ENCODE measurements around the gene TNFRSF14. TPM values are rescaled to one million over a fixed set of nuclear protein-coding genes. Genes with fewer than 3 reads are reported as not detected.

TNFRSF14 gene
- total and polyA plus RNA-seq, 2 experiments from 2014 or later = not detected

DNA sequence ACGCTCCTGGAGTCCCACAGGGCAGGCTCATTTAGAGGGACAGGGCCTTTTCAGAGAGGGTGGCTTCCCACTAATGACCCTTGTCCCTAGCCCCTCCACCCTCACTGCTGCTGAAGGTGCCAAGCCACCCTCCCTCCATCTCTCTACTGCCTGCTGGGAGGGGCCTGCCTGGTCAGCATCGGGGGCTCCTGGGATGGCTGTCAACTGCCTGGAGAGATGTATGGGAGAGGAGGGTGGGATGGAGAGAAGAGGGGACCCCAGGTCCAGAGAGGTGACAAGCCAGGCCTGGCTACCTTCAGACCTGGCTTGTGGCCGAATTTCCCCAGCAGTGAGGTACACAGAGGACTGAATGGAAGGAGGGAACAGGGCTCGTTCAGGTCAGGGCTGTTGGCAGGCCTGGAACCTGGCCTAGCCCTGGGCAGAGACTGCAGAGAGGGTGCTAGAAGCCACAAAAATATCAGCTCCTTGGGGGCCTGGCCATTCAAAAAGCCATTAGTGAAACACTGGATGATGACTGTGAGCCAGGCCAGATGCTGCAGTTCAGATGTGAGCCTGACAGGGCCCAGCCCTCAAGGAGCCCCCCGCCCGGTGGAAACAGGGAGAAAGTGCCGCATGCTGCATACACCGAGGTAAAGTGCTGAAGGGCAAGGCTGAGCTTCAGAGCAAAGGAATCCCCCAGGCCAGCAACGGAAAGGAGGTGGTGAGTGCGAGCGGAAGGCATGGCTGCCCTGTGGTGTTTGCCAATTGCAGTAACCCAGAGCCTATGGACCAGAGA, 56.6 kb downstream of the TNFRSF14 start:
- no peaks in the 10 kb centered on the region for H3K27me3 ChIP-seq (ENCODE audit: insufficient read depth)
- no peak overlapping the region for H3K4me3 ChIP-seq
- Mint-ChIP-seq H3K4me3 (no peak overlapping the region), H3K9me3 (peaks cover 31% of the 10 kb centered on the region), H3K36me3 (ENCODE audit: low read depth) (peaks cover 4% of the 10 kb centered on the region; the same call in 1 of the 3 replicates), H3K4me1 (peaks cover 3% of the 10 kb centered on the region; the same call in 2 of the 3 replicates), H3K27ac (no peak overlapping the region), H3K27me3 (ENCODE audit: insufficient read depth, low read depth, poor library complexity) (peaks cover 12% of the 10 kb centered on the region)
- H3K9me2 ChIP-seq (ENCODE audit: insufficient read depth) = no peaks in the 10 kb centered on the region; the same call in 1 of the 2 replicates
- TF ChIP-seq POLR2AphosphoS5 (IDR thresholded peaks at IDR 0.05; ENCODE audit: low read depth) = no peak
- TF ChIP-seq, protein P1, sequence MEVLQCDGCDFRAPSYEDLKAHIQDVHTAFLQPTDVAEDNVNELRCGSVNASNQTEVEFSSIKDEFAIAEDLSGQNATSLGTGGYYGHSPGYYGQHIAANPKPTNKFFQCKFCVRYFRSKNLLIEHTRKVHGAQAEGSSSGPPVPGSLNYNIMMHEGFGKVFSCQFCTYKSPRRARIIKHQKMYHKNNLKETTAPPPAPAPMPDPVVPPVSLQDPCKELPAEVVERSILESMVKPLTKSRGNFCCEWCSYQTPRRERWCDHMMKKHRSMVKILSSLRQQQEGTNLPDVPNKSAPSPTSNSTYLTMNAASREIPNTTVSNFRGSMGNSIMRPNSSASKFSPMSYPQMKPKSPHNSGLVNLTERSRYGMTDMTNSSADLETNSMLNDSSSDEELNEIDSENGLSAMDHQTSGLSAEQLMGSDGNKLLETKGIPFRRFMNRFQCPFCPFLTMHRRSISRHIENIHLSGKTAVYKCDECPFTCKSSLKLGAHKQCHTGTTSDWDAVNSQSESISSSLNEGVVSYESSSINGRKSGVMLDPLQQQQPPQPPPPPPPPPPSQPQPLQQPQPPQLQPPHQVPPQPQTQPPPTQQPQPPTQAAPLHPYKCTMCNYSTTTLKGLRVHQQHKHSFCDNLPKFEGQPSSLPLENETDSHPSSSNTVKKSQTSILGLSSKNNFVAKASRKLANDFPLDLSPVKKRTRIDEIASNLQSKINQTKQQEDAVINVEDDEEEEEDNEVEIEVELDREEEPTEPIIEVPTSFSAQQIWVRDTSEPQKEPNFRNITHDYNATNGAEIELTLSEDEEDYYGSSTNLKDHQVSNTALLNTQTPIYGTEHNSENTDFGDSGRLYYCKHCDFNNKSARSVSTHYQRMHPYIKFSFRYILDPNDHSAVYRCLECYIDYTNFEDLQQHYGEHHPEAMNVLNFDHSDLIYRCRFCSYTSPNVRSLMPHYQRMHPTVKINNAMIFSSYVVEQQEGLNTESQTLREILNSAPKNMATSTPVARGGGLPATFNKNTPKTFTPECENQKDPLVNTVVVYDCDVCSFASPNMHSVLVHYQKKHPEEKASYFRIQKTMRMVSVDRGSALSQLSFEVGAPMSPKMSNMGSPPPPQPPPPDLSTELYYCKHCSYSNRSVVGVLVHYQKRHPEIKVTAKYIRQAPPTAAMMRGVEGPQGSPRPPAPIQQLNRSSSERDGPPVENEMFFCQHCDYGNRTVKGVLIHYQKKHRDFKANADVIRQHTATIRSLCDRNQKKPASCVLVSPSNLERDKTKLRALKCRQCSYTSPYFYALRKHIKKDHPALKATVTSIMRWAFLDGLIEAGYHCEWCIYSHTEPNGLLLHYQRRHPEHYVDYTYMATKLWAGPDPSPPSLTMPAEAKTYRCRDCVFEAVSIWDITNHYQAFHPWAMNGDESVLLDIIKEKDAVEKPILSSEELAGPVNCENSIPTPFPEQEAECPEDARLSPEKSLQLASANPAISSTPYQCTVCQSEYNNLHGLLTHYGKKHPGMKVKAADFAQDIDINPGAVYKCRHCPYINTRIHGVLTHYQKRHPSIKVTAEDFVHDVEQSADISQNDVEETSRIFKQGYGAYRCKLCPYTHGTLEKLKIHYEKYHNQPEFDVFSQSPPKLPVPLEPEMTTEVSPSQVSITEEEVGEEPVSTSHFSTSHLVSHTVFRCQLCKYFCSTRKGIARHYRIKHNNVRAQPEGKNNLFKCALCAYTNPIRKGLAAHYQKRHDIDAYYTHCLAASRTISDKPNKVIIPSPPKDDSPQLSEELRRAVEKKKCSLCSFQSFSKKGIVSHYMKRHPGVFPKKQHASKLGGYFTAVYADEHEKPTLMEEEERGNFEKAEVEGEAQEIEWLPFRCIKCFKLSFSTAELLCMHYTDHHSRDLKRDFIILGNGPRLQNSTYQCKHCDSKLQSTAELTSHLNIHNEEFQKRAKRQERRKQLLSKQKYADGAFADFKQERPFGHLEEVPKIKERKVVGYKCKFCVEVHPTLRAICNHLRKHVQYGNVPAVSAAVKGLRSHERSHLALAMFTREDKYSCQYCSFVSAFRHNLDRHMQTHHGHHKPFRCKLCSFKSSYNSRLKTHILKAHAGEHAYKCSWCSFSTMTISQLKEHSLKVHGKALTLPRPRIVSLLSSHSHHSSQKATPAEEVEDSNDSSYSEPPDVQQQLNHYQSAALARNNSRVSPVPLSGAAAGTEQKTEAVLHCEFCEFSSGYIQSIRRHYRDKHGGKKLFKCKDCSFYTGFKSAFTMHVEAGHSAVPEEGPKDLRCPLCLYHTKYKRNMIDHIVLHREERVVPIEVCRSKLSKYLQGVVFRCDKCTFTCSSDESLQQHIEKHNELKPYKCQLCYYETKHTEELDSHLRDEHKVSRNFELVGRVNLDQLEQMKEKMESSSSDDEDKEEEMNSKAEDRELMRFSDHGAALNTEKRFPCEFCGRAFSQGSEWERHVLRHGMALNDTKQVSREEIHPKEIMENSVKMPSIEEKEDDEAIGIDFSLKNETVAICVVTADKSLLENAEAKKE (CRISPR knock-in tag; IDR thresholded peaks at IDR 0.05) = no peak
- no peak for TF ChIP-seq ZNF114 (CRISPR knock-in tag; IDR thresholded peaks at IDR 0.05)
- TF ChIP-seq CREB1 (CRISPR knock-in tag; IDR thresholded peaks at IDR 0.05; ENCODE audit: low read depth) = no peak
- TF ChIP-seq STAT1 (IDR thresholded peaks at IDR 0.05; ENCODE audit: unreplicated experiment) = no peak
- TF ChIP-seq, protein P2, sequence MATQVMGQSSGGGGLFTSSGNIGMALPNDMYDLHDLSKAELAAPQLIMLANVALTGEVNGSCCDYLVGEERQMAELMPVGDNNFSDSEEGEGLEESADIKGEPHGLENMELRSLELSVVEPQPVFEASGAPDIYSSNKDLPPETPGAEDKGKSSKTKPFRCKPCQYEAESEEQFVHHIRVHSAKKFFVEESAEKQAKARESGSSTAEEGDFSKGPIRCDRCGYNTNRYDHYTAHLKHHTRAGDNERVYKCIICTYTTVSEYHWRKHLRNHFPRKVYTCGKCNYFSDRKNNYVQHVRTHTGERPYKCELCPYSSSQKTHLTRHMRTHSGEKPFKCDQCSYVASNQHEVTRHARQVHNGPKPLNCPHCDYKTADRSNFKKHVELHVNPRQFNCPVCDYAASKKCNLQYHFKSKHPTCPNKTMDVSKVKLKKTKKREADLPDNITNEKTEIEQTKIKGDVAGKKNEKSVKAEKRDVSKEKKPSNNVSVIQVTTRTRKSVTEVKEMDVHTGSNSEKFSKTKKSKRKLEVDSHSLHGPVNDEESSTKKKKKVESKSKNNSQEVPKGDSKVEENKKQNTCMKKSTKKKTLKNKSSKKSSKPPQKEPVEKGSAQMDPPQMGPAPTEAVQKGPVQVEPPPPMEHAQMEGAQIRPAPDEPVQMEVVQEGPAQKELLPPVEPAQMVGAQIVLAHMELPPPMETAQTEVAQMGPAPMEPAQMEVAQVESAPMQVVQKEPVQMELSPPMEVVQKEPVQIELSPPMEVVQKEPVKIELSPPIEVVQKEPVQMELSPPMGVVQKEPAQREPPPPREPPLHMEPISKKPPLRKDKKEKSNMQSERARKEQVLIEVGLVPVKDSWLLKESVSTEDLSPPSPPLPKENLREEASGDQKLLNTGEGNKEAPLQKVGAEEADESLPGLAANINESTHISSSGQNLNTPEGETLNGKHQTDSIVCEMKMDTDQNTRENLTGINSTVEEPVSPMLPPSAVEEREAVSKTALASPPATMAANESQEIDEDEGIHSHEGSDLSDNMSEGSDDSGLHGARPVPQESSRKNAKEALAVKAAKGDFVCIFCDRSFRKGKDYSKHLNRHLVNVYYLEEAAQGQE (IDR thresholded peaks at IDR 0.05; ENCODE audit: unreplicated experiment) = no peak
- TF ChIP-seq NANOG (IDR thresholded peaks at IDR 0.05; ENCODE audit: borderline replicate concordance) = no peak
- TF ChIP-seq EZH2 (IDR thresholded peaks at IDR 0.05; ENCODE audit: low read depth, unreplicated experiment) = no peak
- no peak for TF ChIP-seq JUNB (IDR thresholded peaks at IDR 0.05; ENCODE audit: unreplicated experiment)
- TF ChIP-seq, protein P3, sequence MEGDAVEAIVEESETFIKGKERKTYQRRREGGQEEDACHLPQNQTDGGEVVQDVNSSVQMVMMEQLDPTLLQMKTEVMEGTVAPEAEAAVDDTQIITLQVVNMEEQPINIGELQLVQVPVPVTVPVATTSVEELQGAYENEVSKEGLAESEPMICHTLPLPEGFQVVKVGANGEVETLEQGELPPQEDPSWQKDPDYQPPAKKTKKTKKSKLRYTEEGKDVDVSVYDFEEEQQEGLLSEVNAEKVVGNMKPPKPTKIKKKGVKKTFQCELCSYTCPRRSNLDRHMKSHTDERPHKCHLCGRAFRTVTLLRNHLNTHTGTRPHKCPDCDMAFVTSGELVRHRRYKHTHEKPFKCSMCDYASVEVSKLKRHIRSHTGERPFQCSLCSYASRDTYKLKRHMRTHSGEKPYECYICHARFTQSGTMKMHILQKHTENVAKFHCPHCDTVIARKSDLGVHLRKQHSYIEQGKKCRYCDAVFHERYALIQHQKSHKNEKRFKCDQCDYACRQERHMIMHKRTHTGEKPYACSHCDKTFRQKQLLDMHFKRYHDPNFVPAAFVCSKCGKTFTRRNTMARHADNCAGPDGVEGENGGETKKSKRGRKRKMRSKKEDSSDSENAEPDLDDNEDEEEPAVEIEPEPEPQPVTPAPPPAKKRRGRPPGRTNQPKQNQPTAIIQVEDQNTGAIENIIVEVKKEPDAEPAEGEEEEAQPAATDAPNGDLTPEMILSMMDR (conservative IDR thresholded peaks at IDR 0.05; ENCODE audit: low read depth in 2 of 2) = no peak
- no peak for TF ChIP-seq ZNF331 (CRISPR knock-in tag; IDR thresholded peaks at IDR 0.05; ENCODE audit: low read depth)
- no peak for TF ChIP-seq EZH2phosphoT487 (IDR thresholded peaks at IDR 0.05; ENCODE audit: unreplicated experiment)
- TF ChIP-seq, protein P4, sequence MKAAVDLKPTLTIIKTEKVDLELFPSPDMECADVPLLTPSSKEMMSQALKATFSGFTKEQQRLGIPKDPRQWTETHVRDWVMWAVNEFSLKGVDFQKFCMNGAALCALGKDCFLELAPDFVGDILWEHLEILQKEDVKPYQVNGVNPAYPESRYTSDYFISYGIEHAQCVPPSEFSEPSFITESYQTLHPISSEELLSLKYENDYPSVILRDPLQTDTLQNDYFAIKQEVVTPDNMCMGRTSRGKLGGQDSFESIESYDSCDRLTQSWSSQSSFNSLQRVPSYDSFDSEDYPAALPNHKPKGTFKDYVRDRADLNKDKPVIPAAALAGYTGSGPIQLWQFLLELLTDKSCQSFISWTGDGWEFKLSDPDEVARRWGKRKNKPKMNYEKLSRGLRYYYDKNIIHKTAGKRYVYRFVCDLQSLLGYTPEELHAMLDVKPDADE (IDR thresholded peaks at IDR 0.05) = no peak
- H3F3A ChIP-seq (replicated peaks; ENCODE audit: low read depth) = no peaks in the 10 kb centered on the region
- no peak overlapping the region for H2AFZ ChIP-seq
- H3K79me2 ChIP-seq (replicated peaks; ENCODE audit: insufficient read depth) = no peaks in the 10 kb centered on the region
- H3K4me2 ChIP-seq = no peak overlapping the region
- ATAC-seq (no peak), DNase-seq (ENCODE audit: low spot score) (no peak)
- no peaks in the 10 kb centered on the region; the same call in 1 of the 2 replicates for H3K4me1 ChIP-seq (ENCODE audit: insufficient read depth)
- no peak overlapping the region for H3K27ac ChIP-seq (ENCODE audit: low read depth)
- no peaks in the 10 kb centered on the region for H3K36me3 ChIP-seq (ENCODE audit: insufficient read depth)
- H4K20me1 ChIP-seq (replicated peaks; ENCODE audit: insufficient read depth) = no peaks in the 10 kb centered on the region
